Heart left ventricle (tissue), 13 donors: ENCODE data around the gene CDK5RAP2.

ENCODE experiments used
- CTCF ChIP-seq, 12 donors: fragments of 200-600 bp; sonication (generic) in 4 of 12; IDR thresholded peaks; one replicate each; pipeline versions ENCODE4 v1.5.0 to v1.8.0; 2018 to 2022; ENCODE audit warnings: antibody characterized with exemption in 12 of 12, mild to moderate bottlenecking in 5 of 12
- POLR2A ChIP-seq, 2 donors: fragments of 450-650 bp; IDR thresholded peaks; one replicate each; pipeline ENCODE4 v1.6.1; 2017; ENCODE audit warnings: antibody characterized with exemption in 2 of 2, mild to moderate bottlenecking in 2 of 2, moderate library complexity in 2 of 2
- donor health status: ischemic (EF 13 %, LVEDD 7.1; RV severe dilation, severe dysfunction).
- donor health status: DM: no; HTN: yes; CAD: no.
- donor health status: DM: no; HTN: no; CAD: no.
- donor health status: ischemic (EF 25% LVEDD 6.9; RV normal size, moderate dysfunction).
- donor health status: ischemic (EF 25% LVEDD 5.7; RV mildly dilated, moderate dysfunction).
- donor health status: ischemic (EF 35%, LVEDD 5.7; RV mildly dilated, moderate dysfunction).
- donor health status: nonischemic (EF 11% LVEDD 7.7; RV severe dilation, severe dysfunction).
- donor health status: DM: yes; HTN: yes; CAD: no.
- donor health status: PGD.
- donor health status: ischemic (EF 29% LVEDD 5.4; RV normal size, mild dysfunction).
- donor health status: nonischemic (EF 23%, LVEDD 6.1; RV moderate dilation, normal function).

- TF ChIP-seq CTCF (IDR thresholded peaks at IDR 0.05) (no peak), POLR2A (IDR thresholded peaks at IDR 0.05) (no peak)
These were observed 69.2 kb downstream of the CDK5RAP2 start for GRCh38 chr9:120510816-120511215.
